ENCODE measurements around the gene SEMA3D. TPM values are rescaled to one million over a fixed set of nuclear protein-coding genes. Genes with fewer than 3 reads are reported as not detected.

Gene SEMA3D
- total and polyA plus RNA-seq, 2 of the 4 experiments (the other 2 are of a cell fraction) = 2.9 to 13.6 TPM

- Histone ChIP-seq H3K27me3 (ENCODE audit: control insufficient read depth, insufficient read depth, low read length) (no peaks in the 10 kb centered on the region), H2AK5ac (ENCODE audit: low read depth, low read length) (no peak overlapping the region), H4K5ac (ENCODE audit: low read depth, low read length) (no peak overlapping the region), H3K4me1 (ENCODE audit: control insufficient read depth, insufficient read depth, low read length) (no peaks in the 10 kb centered on the region; the same call in 1 of the 2 replicates), H2AFZ (replicated peaks; ENCODE audit: low read length, poor library complexity) (no peak overlapping the region), H3K79me1 (ENCODE audit: low read depth in 1 of 2, low read length in 2 of 2) (no peaks in the 10 kb centered on the region), H3K9me3 (ENCODE audit: control insufficient read depth, insufficient read depth, low read length) (no peaks in the 10 kb centered on the region), H2BK20ac (ENCODE audit: low read depth, low read length) (no peak overlapping the region), H2BK5ac (ENCODE audit: low read depth, low read length, poor library complexity, severe bottlenecking) (no peak overlapping the region), H3K14ac (replicated peaks; ENCODE audit: low read depth, low read length) (no peak overlapping the region), H4K91ac (ENCODE audit: insufficient read depth, low read depth, low read length) (no peak overlapping the region), H3K9me1 (ENCODE audit: insufficient read depth, low read length) (no peaks in the 10 kb centered on the region), H3K18ac (ENCODE audit: low read depth, low read length) (no peak overlapping the region), H4K20me1 (ENCODE audit: insufficient read depth, low read length) (no peaks in the 10 kb centered on the region), H3K4me3 (ENCODE audit: insufficient read depth, low read depth, low read length) (no peak overlapping the region), H3K27ac (ENCODE audit: insufficient read depth, low read length) (no peak overlapping the region), H3K23ac (ENCODE audit: low read depth, low read length) (no peak overlapping the region), H4K8ac (ENCODE audit: low read depth in 2 of 2, low read length in 2 of 2) (no peak overlapping the region), H3K9ac (ENCODE audit: low read depth, low read length) (no peak overlapping the region), H2BK120ac (ENCODE audit: low read depth, low read length) (no peak overlapping the region), H2AK9ac (replicated peaks; ENCODE audit: low read depth, low read length, poor library complexity) (no peak overlapping the region), H3K4me2 (ENCODE audit: low read depth, low read length) (no peak overlapping the region), H3K36me3 (ENCODE audit: control insufficient read depth, insufficient read depth, low read length) (no peaks in the 10 kb centered on the region), H3K4ac (ENCODE audit: low read depth, low read length) (no peak overlapping the region), H2BK15ac (ENCODE audit: low read depth, low read length) (no peak overlapping the region), H3K56ac (ENCODE audit: extremely low read depth, insufficient read depth, low read length) (no peak overlapping the region)
- no CpG with 5 or more reads among the region's 1 CpG for WGBS, 2 experiments (ENCODE audit: extremely low coverage in 2 of 2, insufficient read length in 1 of 2)
- dilution Hi-C loops (cut with HindIII; ENCODE audit: low sequenced_read_pairs, unreplicated experiment) (no loop called here), intact Hi-C loops (cut with micrococcal nuclease) (loop anchor here (5.0 kb wide), 1 partner anchor 87 kb away; no protein-coding TSS in a partner anchor), in situ Hi-C loops (cut with MboI; ENCODE audit: low sequenced_read_pairs) (no loop called here)
- TF ChIP-seq POLR2A (IDR thresholded peaks at IDR 0.05; ENCODE audit: low read depth, low read length) (no peak), CTCF (conservative IDR thresholded peaks at IDR 0.05; ENCODE audit: low read depth, low read length) (no peak), MXI1 (IDR thresholded peaks at IDR 0.05; ENCODE audit: borderline replicate concordance, low read depth, low read length) (no peak), CEBPB (IDR thresholded peaks at IDR 0.05; ENCODE audit: low read depth, low read length) (no peak), SMC3 (IDR thresholded peaks at IDR 0.05; ENCODE audit: low read depth, low read length) (no peak), BHLHE40 (IDR thresholded peaks at IDR 0.05; ENCODE audit: low read depth, low read length) (no peak), MAZ (IDR thresholded peaks at IDR 0.05; ENCODE audit: borderline replicate concordance, low read depth, low read length) (no peak), MAFK (IDR thresholded peaks at IDR 0.05; ENCODE audit: low read depth, low read length) (no peak)
- BruUV-seq (replicated peaks) = no TSS peak
- ChIA-PET CTCF (no interaction called here), POLR2A (ENCODE audit: unreplicated experiment) (no interaction called here)
- ATAC-seq (ENCODE audit: low read depth) (no peak), DNase-seq (no peak)
These were observed 22.5 kb downstream of the SEMA3D start for GRCh38 chr7:85164376-85164775.
